ENCODE data around the gene KRT15.
A peak's percentile ranks its signal among the peaks of the same experiment; 100 is the strongest.

The KRT15 gene

DNA sequence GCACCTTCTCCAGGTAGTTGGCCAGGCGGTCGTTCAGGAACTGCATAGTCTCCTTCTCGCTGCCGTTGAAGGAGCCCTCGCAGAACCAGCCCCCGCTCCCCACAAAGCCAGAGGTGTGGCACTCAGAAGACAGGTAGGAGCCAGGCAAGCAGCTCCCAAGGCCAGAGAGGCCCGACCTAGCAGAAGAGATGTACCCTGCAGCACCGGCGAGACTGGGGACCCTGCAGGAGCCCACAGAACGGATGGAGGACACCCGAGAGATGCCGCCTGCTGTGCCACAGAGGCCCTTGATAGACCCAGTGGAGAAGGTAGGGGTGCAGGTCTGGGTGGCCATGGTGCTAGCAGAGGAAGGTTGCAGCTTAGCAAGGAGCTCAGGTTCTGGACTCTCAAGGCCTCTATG is 29.2 kb downstream of the KRT15 start, which contains the start of gene KRT36:
TSS of gene KRT36 (minus strand) at position 380 of the 400 bp plus-strand sequence. CDS start at position 334, 46 bp downstream.
- no peak within 1 kb of the TSS for H3K4me3 ChIP-seq (ENCODE audit: low read depth, low read length)
- DNase-seq (ENCODE audit: low read depth) = no peak

GRCh38 chr17:41486809-41487530 is 31.7 kb downstream of the KRT15 start:
- H3K4me3 ChIP-seq (ENCODE audit: low read depth, low read length) = no peak overlapping the region
- no peak for DNase-seq (ENCODE audit: low read depth)

DNA sequence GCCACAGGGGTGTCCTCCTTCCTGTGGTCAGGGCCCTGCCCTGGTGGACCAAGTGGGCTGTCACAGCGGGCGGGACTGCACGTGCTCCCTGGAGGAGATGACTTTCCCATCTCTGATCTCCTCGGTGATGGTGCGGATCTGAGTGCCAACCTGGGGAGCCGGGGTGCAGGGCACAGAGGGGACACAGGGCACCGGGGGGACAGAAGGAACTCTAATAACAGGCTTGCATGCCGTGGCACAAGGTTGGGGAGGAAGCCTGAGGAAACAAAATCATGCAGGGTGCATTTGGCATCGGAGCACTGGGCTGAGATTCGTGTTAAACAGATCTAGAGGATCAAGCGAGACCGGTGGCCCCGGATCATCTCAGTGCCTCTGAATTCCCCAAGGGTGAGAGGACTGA is 32.4 kb downstream of the KRT15 start:
- no peak overlapping the region for H3K4me3 ChIP-seq (ENCODE audit: low read depth, low read length)
- DNase-seq (ENCODE audit: low read depth) = no peak

DNA sequence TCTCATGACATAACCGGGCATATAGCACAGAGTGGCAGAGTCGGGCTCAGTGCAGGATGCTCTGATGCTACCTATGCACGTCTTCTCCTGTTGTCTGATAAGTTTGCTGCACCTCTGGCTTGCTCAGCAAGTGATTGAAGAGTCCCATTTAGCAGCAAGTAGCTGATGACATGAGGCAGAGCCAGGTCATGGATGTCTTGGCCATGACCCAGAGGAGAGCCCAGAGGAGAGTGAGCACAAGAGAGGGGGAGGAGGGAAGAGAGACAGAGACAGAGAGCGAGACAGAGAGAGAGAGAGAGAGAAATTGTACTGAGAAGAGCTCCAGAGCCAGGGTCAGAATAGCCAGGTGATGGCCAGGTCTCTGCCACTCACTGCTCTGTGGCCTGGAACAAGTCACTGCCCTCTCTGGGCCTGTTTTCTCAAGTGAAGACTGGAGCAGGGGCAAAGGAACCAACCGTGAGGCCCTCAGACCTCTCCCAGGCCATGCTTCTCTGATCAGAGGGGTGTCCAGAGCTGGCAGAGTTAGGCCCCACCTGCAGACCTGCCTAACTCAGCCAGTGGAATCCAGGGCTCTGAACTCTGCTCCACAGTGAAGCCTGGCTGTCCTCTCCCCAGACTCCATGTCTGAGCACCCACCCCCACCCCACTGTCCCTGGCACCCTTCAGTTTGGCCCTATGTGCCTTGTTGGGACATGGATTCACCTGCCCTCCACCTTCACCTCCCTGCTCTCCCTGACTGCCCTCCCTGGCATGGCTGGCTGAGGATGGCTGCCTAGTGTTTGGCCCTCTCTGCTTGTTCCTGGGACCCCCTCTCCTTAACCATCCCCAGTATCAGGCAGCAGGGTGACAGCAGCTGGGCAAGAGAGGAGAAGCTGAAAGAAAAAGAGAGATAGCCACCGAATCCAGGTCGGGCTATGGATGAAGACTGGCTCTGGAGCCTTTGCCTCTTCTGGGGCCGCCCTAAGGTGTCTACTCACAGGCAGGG is 33.5 kb downstream of the KRT15 start:
- H3K4me3 ChIP-seq (ENCODE audit: low read depth, low read length) = no peak overlapping the region
- DNase-seq (ENCODE audit: low read depth) = no peak

GRCh38 chr17:41483991-41484826 is 34.5 kb downstream of the KRT15 start:
- DNase-seq (ENCODE audit: low read depth) = no peak

DNA sequence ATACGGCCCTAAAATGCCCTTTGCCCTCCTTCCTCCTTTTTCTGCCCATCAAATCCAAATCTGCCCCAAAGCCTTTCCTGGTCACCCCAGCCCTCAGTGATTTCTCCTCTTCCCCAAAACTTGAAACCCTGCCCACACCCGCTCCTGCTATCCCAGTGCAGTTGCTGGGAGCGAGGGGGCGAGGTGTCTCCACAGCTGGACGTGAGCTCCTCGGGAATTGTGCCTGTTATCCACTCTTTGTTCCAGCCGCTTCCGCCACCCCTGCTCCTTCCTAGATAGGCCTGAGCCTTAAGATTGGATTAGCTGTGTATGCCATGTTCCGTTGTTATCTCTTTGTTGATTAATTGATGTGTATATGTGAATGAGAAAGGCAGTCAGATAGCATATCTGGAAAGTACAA is 35.2 kb downstream of the KRT15 start:
- H3K4me3 ChIP-seq (ENCODE audit: low read depth, low read length) = no peak overlapping the region
- no peak for DNase-seq (ENCODE audit: low read depth)

More at GRCh38 chr17:41483991-41484826, 34.5 kb downstream of the KRT15 start:
- H3K4me3 ChIP-seq (ENCODE audit: low read depth, low read length) = no peak overlapping the region

DNA sequence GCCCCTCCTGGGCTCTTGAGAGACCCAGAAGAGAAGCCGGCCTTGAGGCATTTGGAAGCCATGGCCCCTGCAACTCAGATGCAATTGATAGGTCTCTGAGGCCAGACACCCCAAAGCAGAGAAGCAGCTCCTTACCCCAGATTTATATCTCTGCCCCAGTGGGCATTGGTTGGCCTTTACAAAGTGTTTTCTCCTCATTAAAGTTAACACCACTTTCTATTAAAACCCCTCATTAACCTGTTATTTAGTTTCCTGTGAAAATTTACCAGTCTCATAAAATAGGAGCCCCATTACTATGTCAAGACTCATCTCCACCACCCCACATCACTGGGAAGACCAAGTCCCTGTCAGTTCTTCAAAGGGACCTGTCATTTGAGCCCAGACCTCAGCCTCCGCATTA is 37.7 kb downstream of the KRT15 start, which contains the start of gene KRT35:
TSS of gene KRT35 (minus strand) at position 116 of the 400 bp plus-strand sequence. CDS start at position 62, 54 bp downstream.
- no peak for DNase-seq (ENCODE audit: low read depth)
- no peak within 1 kb of the TSS for H3K4me3 ChIP-seq (ENCODE audit: low read depth, low read length)

DNA sequence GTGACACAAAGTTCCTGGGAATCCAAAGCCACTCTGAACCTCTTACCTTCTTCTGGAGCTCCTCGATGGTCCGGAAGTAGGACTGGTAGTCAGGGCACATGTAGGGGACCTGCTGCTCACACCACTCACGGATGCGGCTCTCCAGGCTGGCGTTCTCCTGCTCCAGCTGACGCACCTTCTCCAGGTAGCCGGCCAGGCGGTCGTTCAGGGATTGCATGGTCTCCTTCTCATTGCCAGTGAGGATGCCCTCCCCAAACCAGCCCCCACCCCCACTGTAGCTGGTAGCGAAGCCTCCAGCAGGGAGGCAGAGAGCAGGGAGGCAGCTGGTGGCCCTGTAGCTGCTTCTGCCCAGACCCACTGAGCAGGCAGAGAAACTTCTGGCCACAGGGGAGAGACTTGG is 38.1 kb downstream of the KRT15 start:
- no peak for DNase-seq (ENCODE audit: low read depth)
- H3K4me3 ChIP-seq (ENCODE audit: low read depth, low read length) = no peak overlapping the region

- H3K4me3 ChIP-seq (ENCODE audit: low read depth, low read length) = no peak overlapping the region
- no peak for DNase-seq (ENCODE audit: low read depth)
These were observed 38.6 kb downstream of the KRT15 start for GRCh38 chr17:41480136-41480535.

- DNase-seq (ENCODE audit: low read depth) = no peak
These were observed 40.5 kb downstream of the KRT15 start for GRCh38 chr17:41478237-41478636.

DNA sequence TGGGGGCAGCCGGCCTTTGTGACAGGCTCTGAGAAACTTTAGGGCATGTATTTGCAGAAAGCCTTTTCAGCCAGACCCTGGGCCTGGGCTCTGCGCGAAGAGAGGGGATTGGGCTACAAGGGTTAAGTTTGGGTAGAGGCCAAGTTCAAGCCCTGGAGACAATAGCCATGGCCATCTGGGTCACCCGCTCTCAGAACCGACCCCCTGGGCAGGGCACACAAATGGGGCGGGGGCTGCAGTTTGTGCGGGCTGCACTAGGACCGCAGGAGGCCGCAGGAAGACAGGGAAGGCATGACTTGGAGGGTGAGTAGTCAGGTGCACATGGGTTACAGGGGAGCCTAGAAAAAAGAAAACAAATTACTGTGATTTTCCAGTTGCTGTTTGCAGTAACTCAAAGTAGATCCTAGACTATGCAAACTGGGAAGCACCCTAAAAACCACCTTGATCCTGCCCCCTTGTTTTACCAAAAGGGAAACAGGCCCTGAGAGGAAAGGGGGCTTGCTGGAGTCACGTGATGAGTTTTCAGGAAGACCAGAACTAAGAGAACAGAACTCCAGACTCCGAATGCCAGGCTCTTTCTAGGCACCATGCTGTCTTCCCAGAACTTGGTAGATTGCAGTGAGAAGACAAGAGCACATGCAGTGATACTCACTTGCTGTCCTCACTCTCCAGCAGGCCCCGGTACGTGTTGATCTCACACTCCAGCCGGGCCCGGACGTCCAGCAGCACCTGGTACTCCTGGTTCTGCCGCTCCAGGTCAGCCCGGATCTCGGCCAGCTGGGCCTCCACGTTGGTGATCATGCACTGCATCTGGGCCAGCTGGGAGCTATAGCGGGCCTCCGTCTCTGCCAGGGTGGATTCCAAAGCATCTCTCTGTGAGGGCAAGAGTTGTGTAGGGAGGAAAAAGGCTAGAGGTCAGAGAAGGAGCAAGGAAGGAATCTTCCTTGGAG is 41.5 kb downstream of the KRT15 start:
- no peak for DNase-seq (ENCODE audit: low read depth)
- H3K4me3 ChIP-seq (ENCODE audit: low read depth, low read length) = no peak overlapping the region

More at GRCh38 chr17:41478237-41478636, 40.5 kb downstream of the KRT15 start:
- H3K4me3 ChIP-seq (ENCODE audit: low read depth, low read length) = no peak overlapping the region

DNA sequence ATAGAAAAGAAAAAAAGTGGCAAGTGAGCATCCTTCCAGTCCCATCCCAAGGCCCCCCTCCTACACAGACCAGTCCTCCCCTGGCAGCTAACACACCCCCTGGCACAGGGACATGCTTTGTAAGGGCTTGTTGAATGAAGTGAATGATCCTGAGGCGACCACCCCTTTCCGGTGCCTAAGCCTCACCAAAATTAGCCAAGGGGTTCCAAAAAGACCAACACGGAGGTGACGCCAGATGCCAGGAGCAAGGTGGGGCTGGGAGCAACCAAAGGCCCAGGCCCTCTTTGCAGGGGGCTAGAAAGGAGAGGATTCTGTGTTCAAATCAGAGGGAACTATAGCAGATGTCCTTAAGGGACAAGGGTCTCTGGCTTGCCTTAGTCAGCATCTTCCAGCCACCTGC is 43.3 kb downstream of the KRT15 start:
- no peak for DNase-seq (ENCODE audit: low read depth)
- H3K4me3 ChIP-seq (ENCODE audit: low read depth, low read length) = no peak overlapping the region

DNA sequence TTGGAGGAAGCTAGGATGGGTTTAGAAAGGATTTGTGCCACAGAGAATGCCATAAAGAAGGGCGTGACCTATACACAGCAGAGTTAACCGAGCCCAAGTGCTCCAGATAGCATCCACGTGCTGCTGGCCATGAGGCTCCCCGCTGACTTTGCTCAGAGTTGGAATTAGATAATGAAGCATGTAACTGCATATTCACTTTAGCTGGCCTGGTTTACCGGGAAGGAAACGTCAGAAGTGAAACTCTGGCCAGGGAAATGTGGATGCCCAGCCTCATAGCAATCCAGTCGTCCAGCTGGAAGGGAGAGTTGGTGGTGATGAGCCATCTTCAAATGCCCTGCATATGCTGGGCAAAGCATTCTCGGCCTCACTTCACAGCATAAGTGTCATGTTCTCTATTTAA is 43.8 kb downstream of the KRT15 start:
- no peak overlapping the region for H3K4me3 ChIP-seq (ENCODE audit: low read depth, low read length)
- no peak for DNase-seq (ENCODE audit: low read depth)

- no peak for DNase-seq (ENCODE audit: low read depth)
- H3K4me3 ChIP-seq (ENCODE audit: low read depth, low read length) = no peak overlapping the region
These were observed 50.3 kb downstream of the KRT15 start for GRCh38 chr17:41468346-41468745.

- H3K4me3 ChIP-seq (ENCODE audit: low read depth, low read length) = no peak overlapping the region
These were observed 51.1 kb downstream of the KRT15 start for GRCh38 chr17:41467561-41467960.

DNA sequence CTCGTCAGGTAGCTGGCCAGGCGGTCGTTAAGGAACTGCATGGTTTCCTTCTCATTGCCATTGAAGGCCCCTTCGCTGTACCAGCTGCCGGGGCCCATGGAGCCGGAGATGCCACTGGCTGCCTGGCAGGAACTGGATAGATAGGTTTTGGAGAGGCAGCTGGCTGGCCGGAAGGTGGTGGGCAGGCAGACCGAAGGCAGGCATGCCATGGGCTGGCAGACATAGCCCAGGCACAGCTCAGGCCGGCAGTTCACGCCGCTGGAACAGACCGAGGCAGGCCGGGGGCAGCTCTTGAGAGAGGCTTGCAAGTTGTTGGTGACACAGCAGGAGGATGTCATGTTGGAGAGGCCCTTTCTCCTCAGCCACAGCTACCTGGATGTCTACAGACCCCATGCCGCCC is 51.7 kb downstream of the KRT15 start, which contains the start of gene KRT32:
TSS of gene KRT32 (minus strand) at position 399 of the 400 bp plus-strand sequence. CDS start at position 338, 61 bp downstream.
- H3K4me3 ChIP-seq (ENCODE audit: low read depth, low read length) = no peak within 1 kb of the TSS
- no peak for DNase-seq (ENCODE audit: low read depth)

More at GRCh38 chr17:41467561-41467960, 51.1 kb downstream of the KRT15 start:
- peak; percentile 25 for DNase-seq (ENCODE audit: low read depth)

- no peak overlapping the region for H3K4me3 ChIP-seq (ENCODE audit: low read depth, low read length)
- peak; percentile 51 for DNase-seq (ENCODE audit: low read depth)
These were observed 54.0 kb downstream of the KRT15 start for GRCh38 chr17:41464682-41465081.

- DNase-seq (ENCODE audit: low read depth) = no peak
- H3K4me3 ChIP-seq (ENCODE audit: low read depth, low read length) = no peak overlapping the region
These were observed 54.5 kb downstream of the KRT15 start for GRCh38 chr17:41464173-41464572.

Measured in skeletal muscle cell (primary cell).